Esophagus (tissue), 2 donors: ENCODE measurements around the gene GRAP2. TPM values are rescaled to one million over a fixed set of nuclear protein-coding genes. Genes with fewer than 3 reads are reported as not detected.
A peak's percentile ranks its signal among the peaks of the same experiment; 100 is the strongest.
"Not testable (repeated sequence)": the region's sequence is repeated elsewhere in the genome, so short reads cannot be mapped to it uniquely, and the experiment has no call there.

Source experiments
- H3K27ac ChIP-seq, 2 donors: one replicate each; pipeline ENCODE4 v1.5.1; 2013; ENCODE audit warnings: low read depth in 2 of 2, mild to moderate bottlenecking in 2 of 2, inconsistent platforms in 1 of 2, low read length in 1 of 2, moderate library complexity in 1 of 2
- H3K27me3 ChIP-seq, 2 donors: one replicate each; pipeline ENCODE4 v1.6.1; 2013; ENCODE audit warnings: low read length in 2 of 2, control low read depth in 1 of 2, mild to moderate bottlenecking in 1 of 2; ENCODE audit not compliant: insufficient read depth in 2 of 2, control insufficient read depth in 1 of 2
- H3K36me3 ChIP-seq, 2 donors: one replicate each; pipeline ENCODE4 v1.6.1; 2013; ENCODE audit warnings: low read length in 1 of 2; ENCODE audit not compliant: control insufficient read depth in 2 of 2, insufficient read depth in 2 of 2
- H3K4me1 ChIP-seq, 2 donors: one replicate each; pipeline ENCODE4 v1.6.1; 2013; ENCODE audit warnings: low read length in 1 of 2; ENCODE audit not compliant: control insufficient read depth in 2 of 2, insufficient read depth in 2 of 2
- H3K4me3 ChIP-seq, 2 donors: one replicate each; pipeline ENCODE4 v1.5.1; 2013; ENCODE audit warnings: low read length in 2 of 2, mild to moderate bottlenecking in 2 of 2, low read depth in 1 of 2, moderate library complexity in 1 of 2
- H3K9me3 ChIP-seq, 2 donors: one replicate each; pipeline ENCODE4 v1.6.1; 2013; ENCODE audit warnings: mild to moderate bottlenecking in 2 of 2, low read depth in 1 of 2, low read length in 1 of 2, moderate library complexity in 1 of 2; ENCODE audit not compliant: control insufficient read depth in 2 of 2, insufficient read depth in 1 of 2
- WGBS, 2 donors: extraction: QIAGEN DNeasy Blood & Tissue Kit; methylation state at CpG; one replicate each; pipeline ENCODE4 v1.1.7; 2013; 5-methylcytosine and 5-hydroxymethylcytosine counted together
- polyA plus RNA-seq, 2 donors: library from polyadenylated mRNA; stranded (reverse); fragments of 200-250 nt; gene quantifications; one replicate each; pipeline ENCODE4 v1.2.3, GENCODE V29; 2013
- donor health status: healthy with polysubstance abuse.
- donor health status: Bipolar disorder and iron deficiency.

GRAP2 gene
- polyA plus RNA-seq, 2 donors: 0.82 to 1.3 TPM

GRCh38 chr22:39984746-39985145 is 83.9 kb downstream of the GRAP2 start:
- Histone ChIP-seq H3K9me3 (no peaks in the 10 kb centered on the region), H3K36me3 (no peaks in the 10 kb centered on the region), H3K4me3 (no peak overlapping the region), H3K27me3 (no peaks in the 10 kb centered on the region), H3K27ac (peak overlapping the region; percentile 87 to 94), H3K4me1 (peaks cover 8 to 9% of the 10 kb centered on the region in 2 donors)
- 50 to 63% methylated on average over 2 of the region's 2 CpGs for WGBS, 2 donors

- peak overlapping the region; percentile 87 to 94 for H3K27ac ChIP-seq
- 49 to 51% methylated on average over 7 of the region's 7 CpGs for WGBS, 2 donors
Observed at GRCh38 chr22:39985383-39986035, 84.6 kb downstream of the GRAP2 start.

GRCh38 chr22:39988386-39989114 is 87.7 kb downstream of the GRAP2 start:
- no peak overlapping the region for H3K4me3 ChIP-seq
- no peak overlapping the region for H3K27ac ChIP-seq
- H3K27me3 ChIP-seq: no peaks in the 10 kb centered on the region
- WGBS, 2 donors: 68 to 80% methylated on average over 10 of the region's 10 CpGs
- H3K4me1 ChIP-seq: peaks cover 4 to 7% of the 10 kb centered on the region in 2 donors
- H3K9me3 ChIP-seq: no peaks in the 10 kb centered on the region
- no peaks in the 10 kb centered on the region for H3K36me3 ChIP-seq

More at GRCh38 chr22:39985383-39986035, 84.6 kb downstream of the GRAP2 start:
- Histone ChIP-seq H3K4me1 (peaks cover 8 to 9% of the 10 kb centered on the region in 2 donors), H3K36me3 (no peaks in the 10 kb centered on the region), H3K9me3 (no peaks in the 10 kb centered on the region), H3K27me3 (no peaks in the 10 kb centered on the region), H3K4me3 (no peak overlapping the region)

GRCh38 chr22:39989633-39990032 is 88.7 kb downstream of the GRAP2 start:
- Histone ChIP-seq H3K4me3 (no peak overlapping the region), H3K27me3 (peaks cover 0 to 2% of the 10 kb centered on the region in 2 donors), H3K9me3 (no peaks in the 10 kb centered on the region), H3K4me1 (peaks cover 7 to 9% of the 10 kb centered on the region in 2 donors), H3K27ac (no peak overlapping the region), H3K36me3 (no peaks in the 10 kb centered on the region)
- 87 to 88% methylated on average over 7 of the region's 7 CpGs for WGBS, 2 donors

DNA sequence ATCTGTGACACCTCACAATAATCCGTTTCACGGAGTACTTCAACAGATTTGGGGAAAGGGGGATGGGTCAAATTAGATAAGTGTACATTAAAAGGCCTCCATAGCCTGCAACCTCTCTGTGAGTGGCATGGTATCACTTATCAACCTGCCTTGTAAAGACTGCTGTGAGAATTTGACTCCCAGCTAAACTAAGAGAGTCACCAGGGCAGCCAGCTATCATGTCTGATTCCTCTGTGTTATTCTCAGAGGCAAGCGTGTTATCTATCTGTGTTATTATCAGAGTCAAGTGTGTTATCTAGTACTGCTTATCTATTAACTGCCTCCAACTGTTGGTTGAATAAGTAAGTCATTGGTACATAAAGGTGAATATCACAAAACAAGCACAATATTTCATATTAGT is 89.8 kb downstream of the GRAP2 start:
- Histone ChIP-seq H3K36me3 (no peaks in the 10 kb centered on the region), H3K4me3 (no peak overlapping the region), H3K9me3 (no peaks in the 10 kb centered on the region), H3K4me1 (peaks cover 0 to 4% of the 10 kb centered on the region in 2 donors), H3K27ac (no peak overlapping the region), H3K27me3 (peaks cover 0 to 2% of the 10 kb centered on the region in 2 donors)
- WGBS, 2 donors: 79 to 92% methylated on average over 3 of the region's 3 CpGs

GRCh38 chr22:39991159-39991860 is 90.4 kb downstream of the GRAP2 start:
- Histone ChIP-seq H3K4me1 (peaks cover 3 to 4% of the 10 kb centered on the region in 2 donors), H3K9me3 (no peaks in the 10 kb centered on the region), H3K27ac (no peak overlapping the region), H3K4me3 (no peak overlapping the region), H3K27me3 (peaks cover 0 to 2% of the 10 kb centered on the region in 2 donors), H3K36me3 (no peaks in the 10 kb centered on the region)
- 73 to 88% methylated on average over 9 of the region's 9 CpGs for WGBS, 2 donors

DNA sequence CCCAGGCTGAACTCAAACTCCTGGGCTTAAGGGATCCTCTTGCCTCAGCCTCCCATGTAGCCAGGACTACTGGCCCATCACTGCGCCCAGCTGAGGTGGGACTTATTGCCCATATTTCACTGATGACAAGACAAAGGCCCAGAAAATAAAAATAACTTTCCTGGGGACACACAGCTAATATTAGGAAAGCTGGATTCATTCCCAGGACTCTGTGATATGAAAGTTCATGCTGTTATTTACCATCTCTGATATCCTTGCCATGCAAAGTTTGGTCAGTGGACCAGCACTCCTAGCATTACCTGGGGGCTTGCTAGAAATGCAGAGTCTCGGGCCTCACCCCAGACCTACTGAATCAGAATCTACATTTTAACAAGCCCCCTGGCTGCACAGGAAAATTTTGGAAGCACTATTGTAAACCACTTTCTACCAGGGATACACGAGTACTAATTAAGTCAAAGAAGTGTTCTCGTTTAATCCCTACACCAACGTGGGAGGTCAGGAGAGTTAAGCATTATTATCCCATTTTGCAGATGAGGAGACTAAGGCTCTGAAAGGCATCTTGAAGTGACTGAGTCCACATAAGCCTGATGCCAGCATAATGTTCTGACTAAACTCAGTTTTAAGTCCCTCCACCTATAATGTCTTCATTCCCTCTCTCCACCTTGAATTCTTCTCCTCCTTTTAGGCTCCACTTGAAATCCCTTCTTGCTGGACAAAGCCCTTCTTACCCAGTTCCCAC is 91.4 kb downstream of the GRAP2 start:
- Histone ChIP-seq H3K36me3 (no peaks in the 10 kb centered on the region), H3K4me1 (peaks cover 3 to 4% of the 10 kb centered on the region in 2 donors), H3K27me3 (peaks cover 0 to 2% of the 10 kb centered on the region in 2 donors), H3K27ac (no peak overlapping the region), H3K4me3 (no peak overlapping the region), H3K9me3 (no peaks in the 10 kb centered on the region)
- WGBS, 2 donors: 82 to 88% methylated on average over 5 of the region's 5 CpGs

DNA sequence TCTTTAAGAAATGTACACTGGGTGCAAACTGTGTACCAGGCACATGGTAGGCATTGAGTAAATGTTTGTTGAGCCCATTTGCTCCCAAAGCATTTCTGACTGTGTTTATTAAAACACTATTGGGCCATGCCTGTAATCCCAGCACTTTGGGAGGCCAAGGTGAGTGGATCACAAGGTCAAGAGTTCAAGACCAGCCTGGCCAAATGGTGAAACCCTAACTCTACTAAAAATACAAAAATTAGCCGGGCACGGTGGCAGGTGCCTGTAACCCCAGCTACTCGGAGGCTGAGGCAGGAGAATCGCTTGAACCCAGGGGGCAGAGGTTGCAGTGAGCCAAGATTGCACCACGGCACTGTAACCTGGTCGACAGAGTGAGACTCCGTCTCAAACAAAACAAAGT is 92.0 kb downstream of the GRAP2 start:
- H3K4me3 ChIP-seq, H3K27me3 ChIP-seq, H3K36me3 ChIP-seq, H3K4me1 ChIP-seq, H3K9me3 ChIP-seq, H3K27ac ChIP-seq: not testable (repeated sequence)
- WGBS, 2 donors: 91% methylated on average over 7 of the region's 7 CpGs

- Histone ChIP-seq H3K27ac (peak overlapping the region; percentile 49 to 75), H3K4me3 (peak overlapping the region; percentile 32 to 77), H3K27me3 (peaks cover 0 to 2% of the 10 kb centered on the region in 2 donors), H3K9me3 (no peaks in the 10 kb centered on the region), H3K36me3 (no peaks in the 10 kb centered on the region), H3K4me1 (peaks cover 4 to 6% of the 10 kb centered on the region in 2 donors)
- WGBS, 2 donors: 25 to 29% methylated on average over 20 of the region's 20 CpGs
Observed at GRCh38 chr22:39994041-39994565, 93.2 kb downstream of the GRAP2 start.
